NOMO-1 treated with DMSO at 0.1 percent for 48 hours (cell line): Measurements from ENCODE around the gene VAV2.
A peak's percentile ranks its signal among the peaks of the same experiment; 100 is the strongest.

Source experiments
- DNase-seq: peaks from one replicate; lab custom pipeline; 2025; ENCODE audit not compliant: unreplicated experiment; lab: John Stamatoyannopoulos, UW

The VAV2 gene

GRCh38 chr9:133805876-133806622, 186.1 kb downstream of the VAV2 start:
- no peak for DNase-seq

DNA sequence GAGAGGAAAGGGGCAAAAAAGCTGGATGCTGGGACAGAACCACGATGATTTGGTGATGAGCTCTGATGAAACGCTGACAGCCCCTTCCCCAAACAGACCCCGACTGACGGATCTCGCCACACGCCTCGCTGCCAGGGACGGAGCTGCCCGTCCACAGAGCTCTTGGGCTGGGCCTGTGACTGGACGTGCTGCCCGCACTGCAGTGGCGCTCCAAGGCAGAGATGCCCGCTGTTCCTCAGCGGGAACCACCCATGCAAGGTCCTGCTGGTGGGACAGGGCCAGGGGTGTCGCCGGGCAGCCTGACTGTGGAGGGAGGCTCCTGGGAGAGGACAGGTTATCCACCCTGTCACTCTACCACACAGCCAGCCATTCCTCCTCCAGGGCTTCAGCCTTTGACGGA, 187.9 kb downstream of the VAV2 start:
- no peak for DNase-seq

- DNase-seq: no peak
Observed at GRCh38 chr9:133803745-133804144, 188.4 kb downstream of the VAV2 start.

- no peak for DNase-seq
Observed at GRCh38 chr9:133803028-133803585, 189.0 kb downstream of the VAV2 start.

DNA sequence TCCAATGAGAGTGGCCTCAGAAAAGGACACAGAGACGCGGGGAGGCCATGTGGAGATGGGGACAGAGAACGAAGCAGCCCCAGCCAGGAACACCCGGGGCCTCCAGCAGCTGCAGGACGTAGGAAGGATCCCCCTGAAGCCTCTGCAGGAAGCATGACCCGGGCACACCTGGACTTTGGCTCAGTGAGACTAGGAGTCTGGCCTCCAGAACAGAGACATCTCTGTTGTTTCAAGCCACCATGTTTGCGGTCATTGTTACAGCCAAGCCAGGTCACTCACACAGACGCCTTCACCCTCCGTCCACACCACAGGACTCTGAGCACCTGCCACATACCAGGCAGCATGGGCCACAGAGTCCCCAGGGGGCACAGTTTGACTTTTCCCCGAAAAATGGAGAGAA, 190.4 kb downstream of the VAV2 start:
- DNase-seq: no peak

- DNase-seq: no peak
Observed at GRCh38 chr9:133800266-133800665, 191.9 kb downstream of the VAV2 start.

DNA sequence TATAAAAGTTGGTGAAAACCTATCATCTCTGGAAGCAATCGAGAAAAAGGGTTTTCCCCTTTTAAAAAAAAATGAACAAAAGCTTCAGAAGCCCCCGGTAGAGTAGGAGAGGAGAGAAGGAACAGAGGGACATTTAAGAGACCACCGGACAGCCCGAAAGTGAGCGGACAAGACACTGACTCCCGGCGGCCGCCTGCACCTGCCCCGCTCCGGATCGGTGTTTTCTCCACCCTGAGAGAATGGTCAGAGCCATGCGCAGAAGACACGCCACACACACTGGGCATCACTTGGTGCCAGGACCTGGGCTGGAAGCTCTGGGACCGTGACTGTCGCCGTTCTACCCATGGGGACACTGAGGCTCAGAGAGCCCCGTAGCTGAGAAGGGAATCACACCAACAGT, 192.4 kb downstream of the VAV2 start:
- no peak for DNase-seq

DNA sequence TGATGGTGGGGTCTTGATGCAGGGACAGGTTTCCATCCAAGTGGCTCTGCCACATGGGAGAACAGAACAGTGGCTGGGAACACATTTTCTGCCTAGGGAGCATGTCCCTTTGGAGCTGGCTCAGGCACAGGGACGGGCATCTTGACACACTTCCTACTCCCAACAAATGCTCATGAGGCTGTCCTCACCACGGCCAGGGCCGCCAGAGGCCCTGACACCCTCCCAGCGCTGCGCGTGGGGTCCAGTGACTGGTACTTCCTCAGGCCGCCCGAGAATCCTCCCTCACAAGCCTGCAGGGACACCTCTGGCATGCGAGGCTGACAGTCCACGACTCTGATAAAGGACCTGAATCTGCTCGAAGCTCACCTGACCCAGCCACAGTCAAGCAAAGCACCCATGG, 193.0 kb downstream of the VAV2 start:
- DNase-seq: no peak

DNA sequence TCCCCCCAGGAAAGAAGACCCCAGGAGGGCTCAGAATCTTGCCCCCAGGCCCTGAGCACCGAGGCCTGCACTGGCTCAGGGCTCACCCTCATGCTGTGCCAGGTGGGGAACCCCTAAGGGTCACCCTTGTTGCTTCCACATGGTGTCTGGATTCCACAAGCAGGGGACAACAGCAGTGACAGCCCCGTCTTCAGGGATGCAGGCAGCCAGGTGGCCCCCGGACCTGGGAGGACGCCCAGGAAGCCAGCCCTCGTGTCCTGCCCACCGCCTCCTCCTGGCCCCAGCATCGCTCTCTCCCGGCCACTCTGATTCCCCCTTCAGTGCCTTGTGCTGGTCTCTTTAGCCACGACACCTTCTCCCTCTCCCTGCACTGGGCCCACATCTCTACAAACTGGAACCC, 194.0 kb downstream of the VAV2 start:
- no peak for DNase-seq

- no peak for DNase-seq
Observed at GRCh38 chr9:133797406-133798105, 194.6 kb downstream of the VAV2 start.

- DNase-seq: no peak
Observed at GRCh38 chr9:133796562-133796961, 195.6 kb downstream of the VAV2 start.

GRCh38 chr9:133795049-133795448, 197.1 kb downstream of the VAV2 start:
- no peak for DNase-seq

GRCh38 chr9:133794016-133794760, 197.9 kb downstream of the VAV2 start:
- no peak for DNase-seq

GRCh38 chr9:133793471-133793870, 198.7 kb downstream of the VAV2 start:
- no peak for DNase-seq

DNA sequence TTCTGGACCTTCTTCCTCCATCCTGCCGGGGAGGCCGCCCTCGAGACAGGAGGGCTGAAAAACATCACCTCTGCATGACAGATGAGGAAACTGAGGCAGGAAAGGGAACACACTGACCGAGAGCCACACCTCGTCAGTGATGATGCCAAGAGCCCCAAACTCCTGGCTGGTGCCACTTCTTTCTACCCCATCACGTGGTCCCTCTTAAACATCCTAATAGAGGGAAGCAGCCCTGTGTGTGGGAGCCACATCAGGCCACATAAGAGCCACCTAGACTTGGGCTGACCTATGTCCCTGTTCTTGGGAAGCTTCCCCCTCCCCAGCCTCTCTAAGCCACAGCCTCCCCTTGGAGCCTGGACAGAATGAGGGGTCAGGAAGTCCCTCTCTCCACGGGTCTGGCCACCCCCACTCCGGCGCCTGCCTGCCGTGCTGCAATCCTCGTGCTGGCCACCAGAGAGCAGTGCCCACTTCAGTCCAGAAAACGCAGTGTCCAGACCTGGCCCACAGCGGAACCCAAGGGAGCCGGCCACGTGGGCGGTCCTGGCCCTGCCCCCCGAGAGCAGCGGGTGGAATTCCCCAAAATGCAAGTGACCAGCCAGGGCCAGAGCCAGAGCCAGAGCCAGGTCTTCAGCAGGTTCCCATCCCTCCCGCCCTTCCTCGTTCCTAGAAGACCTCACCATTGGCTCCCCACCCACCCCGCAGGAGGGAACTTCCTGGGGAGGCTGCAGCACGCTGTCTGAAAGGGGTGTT, 199.2 kb downstream of the VAV2 start:
- peak; percentile 42 for DNase-seq

- DNase-seq: no peak
Observed at GRCh38 chr9:133791735-133792649, 200.1 kb downstream of the VAV2 start.

DNA sequence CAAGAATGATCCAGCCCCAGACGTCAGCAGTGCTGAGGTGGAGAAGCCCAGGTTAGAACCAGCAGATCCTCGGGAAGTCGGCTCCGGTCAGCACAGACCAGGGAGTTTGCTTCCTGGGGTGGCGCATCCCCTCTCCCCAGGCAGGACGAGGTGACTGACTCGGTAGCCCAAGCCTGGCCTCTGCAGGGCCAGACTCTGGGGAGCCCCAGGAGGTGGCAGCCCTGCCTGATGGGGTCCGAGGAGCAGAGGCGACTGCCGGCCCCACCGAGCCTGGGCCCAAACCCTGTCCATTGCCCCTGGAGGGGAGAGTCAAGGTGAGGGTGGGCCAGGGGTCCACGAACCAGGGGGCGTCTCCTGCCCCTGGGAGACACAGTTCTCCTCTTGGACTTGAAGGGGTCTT, 201.1 kb downstream of the VAV2 start:
- no peak for DNase-seq

- DNase-seq: no peak
Observed at GRCh38 chr9:133789778-133790177, 202.3 kb downstream of the VAV2 start.

DNA sequence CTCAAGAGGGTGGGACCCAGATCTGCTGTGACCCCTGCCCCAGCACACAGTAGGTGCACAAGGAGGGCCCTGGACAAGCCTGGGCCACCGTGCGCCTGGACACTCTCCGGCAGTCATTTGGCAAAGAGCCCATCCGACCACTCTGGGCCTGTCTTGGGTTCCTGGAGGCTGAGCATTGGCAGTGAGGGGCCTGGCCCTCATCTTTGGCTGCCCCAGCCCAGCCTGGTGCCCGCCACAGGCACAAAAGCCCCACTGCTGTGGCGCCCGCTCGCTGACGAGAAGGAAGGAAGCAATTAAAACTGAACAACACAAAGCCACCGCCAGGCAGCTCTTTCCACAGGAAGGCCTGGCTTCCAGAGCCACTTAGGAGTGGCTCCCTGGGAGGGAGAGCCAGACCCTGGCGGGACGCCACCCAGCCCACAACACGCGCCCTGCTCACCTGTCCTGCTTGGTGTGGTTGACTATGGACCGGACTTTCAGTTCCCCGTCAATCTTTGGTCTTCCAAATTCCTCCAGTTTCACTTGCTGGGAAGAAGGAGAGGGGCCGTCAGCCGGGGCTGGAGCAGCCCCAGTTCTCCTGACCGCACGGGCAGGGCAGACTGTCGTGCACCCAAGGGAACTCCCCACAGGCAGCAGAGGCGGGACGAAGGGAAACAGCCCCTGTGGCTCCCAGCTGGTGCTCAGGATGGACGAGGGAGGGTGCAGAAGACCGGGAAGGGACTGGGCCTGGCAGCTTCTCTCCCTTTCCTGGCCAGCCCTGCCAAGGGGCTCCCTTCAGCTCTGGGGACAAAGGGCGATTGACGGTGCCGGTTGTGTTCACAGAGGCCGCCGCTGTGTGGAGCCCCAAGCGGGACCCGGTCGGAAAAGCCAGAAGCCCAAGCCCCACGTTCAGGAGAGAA, 203.1 kb downstream of the VAV2 start:
- DNase-seq: peak; percentile 55
